H1 (cell line): ENCODE results near the gene TFF3. TPM values are rescaled to one million over a fixed set of nuclear protein-coding genes. Genes with fewer than 3 reads are reported as not detected.
A peak's percentile ranks its signal among the peaks of the same experiment; 100 is the strongest.

Experiments used
- CTCF ChIA-PET: fragments of 300-600 bp; sonication (Branson Sonifier 250); formaldehyde crosslinking; loops from one replicate; lab custom pipeline; 2021; ENCODE audit not compliant: partially characterized antibody; lab: Charles Lee
- POLR2A ChIA-PET: fragments of 300-600 bp; sonication (Branson Sonifier 250); formaldehyde crosslinking; loops from one replicate; lab custom pipeline; 2021; ENCODE audit warnings: inconsistent platforms; ENCODE audit not compliant: partially characterized antibody; lab: Charles Lee
- DNase-seq, 2 experiments: peaks; one replicate each; pipeline versions ENCODE4 v3.0.0 to v3.0.0-alpha.2; 2010 to 2022; ENCODE audit warnings: low spot score in 2 of 2, low read depth in 1 of 2, mixed read lengths in 1 of 2
- FAIRE-seq: peaks from 2 replicates; lab custom pipeline; 2011; peaks lifted over from hg19 to GRCh38; lab: Jason Lieb, UNC
- H2AFZ ChIP-seq: 2 replicates; pipeline ENCODE4 v1.8.1; 2012; ENCODE audit warnings: low read length, inconsistent platforms
- H2AK5ac ChIP-seq: 2 replicates; pipeline ENCODE4 v1.6.1; 2013; ENCODE audit warnings: low read depth, low read length
- H2BK120ac ChIP-seq: replicated peaks from 2 replicates; pipeline ENCODE3; 2013; ENCODE audit warnings: low read depth, low read length, inconsistent platforms
- H2BK12ac ChIP-seq: 2 replicates; pipeline ENCODE4 v1.6.1; 2013; ENCODE audit warnings: low read depth, low read length
- H2BK15ac ChIP-seq: 2 replicates; pipeline ENCODE4 v1.6.1; 2013; ENCODE audit warnings: low read length
- H2BK20ac ChIP-seq: 2 replicates; pipeline ENCODE4 v1.6.1; 2013; ENCODE audit warnings: low read length
- H2BK5ac ChIP-seq: 2 replicates; pipeline ENCODE4 v1.6.1; 2013; ENCODE audit warnings: low read depth, low read length
- H3K14ac ChIP-seq: 2 replicates; pipeline ENCODE4 v1.6.1; 2013; ENCODE audit warnings: inconsistent platforms; ENCODE audit not compliant: insufficient read length
- H3K18ac ChIP-seq: 2 replicates; pipeline ENCODE4 v1.6.1; 2013; ENCODE audit warnings: low read length; ENCODE audit errors: extremely low read depth
- H3K23ac ChIP-seq: 2 replicates; pipeline ENCODE4 v1.6.1; 2013; ENCODE audit warnings: inconsistent platforms; ENCODE audit not compliant: insufficient read length
- H3K23me2 ChIP-seq: 2 replicates; pipeline ENCODE4 v1.6.1; 2013; ENCODE audit warnings: low read depth, low read length
- H3K27ac ChIP-seq: 2 replicates; pipeline ENCODE4 v1.6.1; 2011; ENCODE audit warnings: low read depth, low read length, inconsistent platforms
- H3K27me3 ChIP-seq, 4 experiments: replicated peaks in 1 of 4; 1 replicate in 1 of 4; 2 replicates in 3 of 4; pipeline versions ENCODE4 v1.6.1 to v1.8.1; 2011 to 2013; ENCODE audit warnings: low read length in 3 of 4, mild to moderate bottlenecking in 3 of 4, inconsistent platforms in 2 of 4, mixed read lengths in 2 of 4, moderate library complexity in 1 of 4; ENCODE audit not compliant: control insufficient read depth in 3 of 4, insufficient read depth in 3 of 4; ENCODE audit errors: extremely low read depth in 1 of 4
- H3K36me3 ChIP-seq, 4 experiments: 2 replicates each; pipeline versions ENCODE4 v1.6.1 to v1.8.1; 2011 to 2013; ENCODE audit warnings: mild to moderate bottlenecking in 4 of 4, low read length in 3 of 4, moderate library complexity in 2 of 4, control low read depth in 1 of 4, inconsistent platforms in 1 of 4; ENCODE audit not compliant: insufficient read depth in 4 of 4, control insufficient read depth in 2 of 4
- H3K4ac ChIP-seq: replicated peaks from 2 replicates; pipeline ENCODE3; 2013; ENCODE audit warnings: low read length, low read depth, mixed read lengths, inconsistent platforms; ENCODE audit not compliant: insufficient read length
- H3K4me1 ChIP-seq, 4 experiments: replicated peaks in 1 of 4; 1 replicate in 1 of 4; 2 replicates in 3 of 4; pipeline versions ENCODE4 v1.6.1 to v1.8.1; 2011 to 2013; ENCODE audit warnings: low read length in 3 of 4, inconsistent platforms in 2 of 4, mixed read lengths in 1 of 4; ENCODE audit not compliant: insufficient read depth in 4 of 4, control insufficient read depth in 3 of 4
- H3K4me2 ChIP-seq, 2 experiments: 2 replicates each; pipeline versions ENCODE4 v1.6.1 to v1.8.1; 2011 to 2013; ENCODE audit warnings: low read depth in 2 of 2, low read length in 2 of 2, control low read depth in 1 of 2, inconsistent platforms in 1 of 2, mild to moderate bottlenecking in 1 of 2; ENCODE audit not compliant: insufficient read depth in 1 of 2
- H3K4me3 ChIP-seq, 4 experiments: fragments of 200-600, 300-600 bp in 1 of 4; sonication (generic), shearing (Covaris generic), sonication (Bioruptor Twin) in 1 of 4; 2 replicates each; pipeline versions ENCODE4 v1.5.1 to v1.8.1; 2011 to 2016; ENCODE audit warnings: low read length in 4 of 4, low read depth in 3 of 4, control low read depth in 2 of 4, inconsistent platforms in 2 of 4, mild to moderate bottlenecking in 2 of 4, mixed read lengths in 1 of 4, moderate library complexity in 1 of 4; ENCODE audit not compliant: insufficient read depth in 2 of 4; ENCODE audit errors: extremely low read depth in 1 of 4
- H3K56ac ChIP-seq: replicated peaks from 2 replicates; pipeline ENCODE3; 2013; ENCODE audit warnings: low read depth, mild to moderate bottlenecking, mixed read lengths, low read length, inconsistent platforms; ENCODE audit not compliant: insufficient read length
- H3K79me1 ChIP-seq: 2 replicates; pipeline ENCODE4 v1.6.1; 2013; ENCODE audit warnings: low read depth, low read length, control low read depth
- H3K79me2 ChIP-seq, 2 experiments: 2 replicates each; pipeline versions ENCODE4 v1.6.1 to v1.8.1; 2012 to 2013; ENCODE audit warnings: low read length in 2 of 2, mild to moderate bottlenecking in 2 of 2, inconsistent platforms in 1 of 2; ENCODE audit not compliant: insufficient read depth in 2 of 2, control insufficient read depth in 1 of 2
- H3K9ac ChIP-seq, 4 experiments: replicated peaks in 1 of 4; 1 replicate in 1 of 4; 2 replicates in 3 of 4; pipeline versions ENCODE4 v1.6.1 to v1.8.1; 2011 to 2013; ENCODE audit warnings: low read depth in 3 of 4, low read length in 3 of 4, control low read depth in 2 of 4, mild to moderate bottlenecking in 2 of 4, moderate library complexity in 2 of 4, inconsistent platforms in 1 of 4; ENCODE audit errors: extremely low read depth in 1 of 4
- H3K9me3 ChIP-seq, 2 experiments: 2 replicates each; pipeline versions ENCODE4 v1.6.1 to v1.8.1; 2012 to 2013; ENCODE audit warnings: mild to moderate bottlenecking in 2 of 2, moderate library complexity in 2 of 2, control low read depth in 1 of 2, inconsistent platforms in 1 of 2, low read depth in 1 of 2, low read length in 1 of 2, mixed read lengths in 1 of 2; ENCODE audit not compliant: insufficient read depth in 2 of 2
- H4K20me1 ChIP-seq, 2 experiments: replicated peaks in 1 of 2; 2 replicates each; pipeline versions ENCODE3 to v1.8.1; 2011 to 2013; ENCODE audit warnings: inconsistent platforms in 2 of 2, low read length in 2 of 2, mild to moderate bottlenecking in 1 of 2; ENCODE audit not compliant: insufficient read depth in 2 of 2, control insufficient read depth in 1 of 2
- H4K5ac ChIP-seq: 2 replicates; pipeline ENCODE4 v1.6.1; 2013; ENCODE audit warnings: low read length, low read depth, mixed read lengths, inconsistent platforms; ENCODE audit not compliant: insufficient read length
- H4K8ac ChIP-seq: 2 replicates; pipeline ENCODE4 v1.8.0; 2013; ENCODE audit warnings: mild to moderate bottlenecking, moderate library complexity, low read length, inconsistent platforms; ENCODE audit not compliant: insufficient read depth; ENCODE audit errors: extremely low read depth
- H4K91ac ChIP-seq: replicated peaks from 2 replicates; pipeline ENCODE3; 2013; ENCODE audit warnings: low read length, mixed read lengths, inconsistent platforms; ENCODE audit not compliant: insufficient read length
- BRCA1 ChIP-seq: IDR thresholded peaks from 2 replicates; pipeline ENCODE4 v1.6.1; 2012; ENCODE audit warnings: low read depth, low read length, improper control_type of control experiment
- EZH2 ChIP-seq: fragments of 200-600 bp; sonication (generic); IDR thresholded peaks from 2 replicates; pipeline ENCODE4 v1.7.1; 2012; ENCODE audit warnings: low read depth, mild to moderate bottlenecking, moderate library complexity, low read length, inconsistent platforms; ENCODE audit not compliant: severe bottlenecking
- HDAC2 ChIP-seq, 2 experiments: fragments of 300-600 bp in 1 of 2; sonication (generic) in 1 of 2; IDR thresholded peaks; 2 replicates each; pipeline ENCODE4 v1.6.1; 2011 to 2012; ENCODE audit warnings: low read depth in 2 of 2, low read length in 2 of 2, mild to moderate bottlenecking in 2 of 2, moderate library complexity in 2 of 2, borderline replicate concordance in 1 of 2, inconsistent platforms in 1 of 2
- KDM4A ChIP-seq: IDR thresholded peaks from one replicate; pipeline ENCODE4 v1.7.1; 2012; ENCODE audit warnings: low read depth, mild to moderate bottlenecking, moderate library complexity, low read length, inconsistent platforms; ENCODE audit not compliant: severe bottlenecking
- POU5F1 ChIP-seq: IDR thresholded peaks from 2 replicates; pipeline ENCODE4 v1.6.1; 2011; ENCODE audit warnings: low read depth, mild to moderate bottlenecking, low read length, moderate library complexity
- RFX5 ChIP-seq: IDR thresholded peaks from 2 replicates; pipeline ENCODE4 v1.6.1; 2011; ENCODE audit warnings: low read depth, low read length, improper control_type of control experiment, borderline replicate concordance
- WGBS, 2 experiments: shearing (Covaris generic) in 1 of 2; methylation state at CpG; one replicate each; pipeline versions ENCODE4 v1.1.6 to v1.1.7; 2013 to 2015; ENCODE audit warnings: low lambda C conversion rate in 2 of 2, mixed read lengths in 2 of 2, inconsistent platforms in 1 of 2, low coverage in 1 of 2, missing lambda C conversion rate in 1 of 2; ENCODE audit not compliant: insufficient replicate concordance in 2 of 2, insufficient coverage in 1 of 2, insufficient read length in 1 of 2; ENCODE audit errors: extremely low coverage in 1 of 2, missing lambda C conversion rate in 1 of 2; 5-methylcytosine and 5-hydroxymethylcytosine counted together
- polyA plus RNA-seq, 7 experiments: library from polyadenylated mRNA; depleted of rRNA in 3 of 7; stranded (reverse) in 5 of 7; unstranded in 2 of 7; fragments of >200 nt in 5 of 7; fragments of 200-250 nt in 2 of 7; gene quantifications; 1 replicate in 5 of 7; 2 replicates in 1 of 7; 4 replicates in 1 of 7; pipeline versions ENCODE4 v1.2.1 to v1.2.3, GENCODE V29; 2011 to 2013; ENCODE audit warnings: missing spikeins in 2 of 7, mixed read lengths in 2 of 7
- total RNA-seq: library from RNA; stranded (reverse); fragmentation: NEBNext Ultra II Directional; extraction: Animal tissue kit (Norgen Biotek cat#: 25700); gene quantifications from 2 replicates; pipeline ENCODE4 v1.2.1, GENCODE V29; 2021
- TF ChIP-seq, protein P1 (sequence below), 3 experiments: IDR thresholded peaks; 1 replicate in 2 of 3; 2 replicates in 1 of 3; pipeline versions ENCODE4 v1.5.1 to v1.6.1; 2011; ENCODE audit warnings: low read length in 3 of 3, mild to moderate bottlenecking in 3 of 3, inconsistent platforms in 2 of 3, low read depth in 1 of 3, moderate library complexity in 1 of 3; ENCODE audit not compliant: insufficient read depth in 1 of 3; ENCODE audit errors: control extremely low read depth in 1 of 3

Gene TFF3
- total and polyA plus RNA-seq, 2 of the 8 experiments (the other 6 are each of a cell fraction or from before 2014, with no cell fraction given) = 1.7 to 6.7 TPM

DNA sequence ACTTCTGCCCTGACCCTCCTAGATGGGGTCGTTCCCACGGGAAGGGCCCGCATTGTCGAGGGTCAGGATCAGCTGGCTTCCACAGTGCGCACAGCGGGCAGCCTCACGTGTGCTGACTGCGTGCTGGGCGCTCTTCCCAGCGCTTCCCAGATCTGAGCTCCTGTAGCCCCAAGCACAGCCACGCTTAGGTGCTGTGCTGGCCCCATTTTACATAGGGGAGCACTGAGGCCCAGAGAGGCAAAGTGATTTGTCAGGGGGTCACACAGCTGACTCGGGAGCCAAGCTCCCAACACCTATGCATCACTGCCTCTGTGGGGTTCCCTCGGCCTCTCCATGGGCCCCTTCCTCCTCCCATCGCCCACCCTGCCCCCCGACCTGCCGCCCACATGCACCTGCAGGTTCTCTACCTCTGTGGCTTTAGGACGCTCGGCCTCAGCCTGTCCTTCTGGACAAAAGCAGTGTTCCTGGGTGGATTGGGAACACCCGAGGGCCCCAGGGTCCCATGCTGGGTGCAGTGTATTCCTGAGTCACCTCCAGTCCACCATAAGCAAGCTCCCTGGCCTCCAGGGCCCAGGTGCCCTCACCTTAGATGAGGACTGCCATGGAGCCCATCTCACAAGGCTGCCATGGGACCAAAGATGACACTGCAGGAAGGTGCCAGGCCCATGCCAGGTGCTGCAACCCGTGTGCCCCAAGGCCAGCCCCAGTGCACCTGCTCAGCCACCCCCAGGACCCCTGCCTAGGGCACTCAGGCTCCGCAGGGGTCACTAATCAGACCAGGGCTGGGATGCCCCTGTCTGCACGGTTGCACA is 23.3 kb downstream of the TFF3 start:
- Histone ChIP-seq H3K56ac (peak overlapping the region; percentile 98), H3K23ac (no peak overlapping the region), H4K20me1 (peaks cover 0 to 11% of the 10 kb centered on the region in 2 experiments), H3K79me2 (no peaks in the 10 kb centered on the region), H3K23me2 (peaks cover 16% of the 10 kb centered on the region; the same call in 1 of the 2 replicates), H3K27ac (no peak overlapping the region), H2BK5ac (peak overlapping the region; percentile 76; the same call in 1 of the 2 replicates), H2BK20ac (no peak overlapping the region), H4K5ac (no peak overlapping the region), H3K4me1 (no peaks in the 10 kb centered on the region; a peak in 1 of 7 replicates), H3K9me3 (peaks cover 0 to 5% of the 10 kb centered on the region in 2 experiments; a peak in 2 of 4 replicates), H3K79me1 (peaks cover 8% of the 10 kb centered on the region), H2BK15ac (peak overlapping the region; percentile 99; the same call in 1 of the 2 replicates), H3K18ac (no peak overlapping the region), H2BK120ac (no peak overlapping the region), H2BK12ac (0 out of 2 replicates have a peak overlapping the region, but pooled peaks have one; percentile 95), H3K27me3 (no peaks in the 10 kb centered on the region; a peak in 1 of 7 replicates), H3K36me3 (no peaks in the 10 kb centered on the region; a peak in 1 of 8 replicates), H3K14ac (no peak overlapping the region), H3K4me2 (no peak overlapping the region), H4K8ac (no peak overlapping the region), H2AFZ (no peak overlapping the region), H4K91ac (peak overlapping the region; percentile 15), H3K4me3 (no peak overlapping the region), H3K9ac (no peak overlapping the region), H2AK5ac (peak overlapping the region; percentile 97; the same call in 1 of the 2 replicates), H3K4ac (no peak overlapping the region)
- DNase-seq (no peak), FAIRE-seq (no peak)
- POLR2A ChIA-PET = interaction anchor here (1.0 kb wide), 1 partner anchor 58 kb away, joined by 3 read pairs; no protein-coding TSS in a partner anchor
- 87% methylated on average over 12 of the region's 22 CpGs; no CpG with 5 or more reads in 1 of the 2 experiments for WGBS, 2 experiments
- CTCF ChIA-PET = interaction anchor here (0.7 to 2.1 kb wide), 7 partner anchors 11 to 253 kb away, joined by 3 to 13 read pairs (median 3); no protein-coding TSS in a partner anchor
- TF ChIP-seq BRCA1 = no peak
- TF ChIP-seq RFX5 = no peak
- no peak for TF ChIP-seq HDAC2 (IDR thresholded peaks at IDR 0.05; ENCODE audit: borderline replicate concordance in 1 of 2, low read depth in 2 of 2, low read length in 2 of 2)
- TF ChIP-seq KDM4A = no peak
- no peak for TF ChIP-seq POU5F1
- TF ChIP-seq, protein P1, sequence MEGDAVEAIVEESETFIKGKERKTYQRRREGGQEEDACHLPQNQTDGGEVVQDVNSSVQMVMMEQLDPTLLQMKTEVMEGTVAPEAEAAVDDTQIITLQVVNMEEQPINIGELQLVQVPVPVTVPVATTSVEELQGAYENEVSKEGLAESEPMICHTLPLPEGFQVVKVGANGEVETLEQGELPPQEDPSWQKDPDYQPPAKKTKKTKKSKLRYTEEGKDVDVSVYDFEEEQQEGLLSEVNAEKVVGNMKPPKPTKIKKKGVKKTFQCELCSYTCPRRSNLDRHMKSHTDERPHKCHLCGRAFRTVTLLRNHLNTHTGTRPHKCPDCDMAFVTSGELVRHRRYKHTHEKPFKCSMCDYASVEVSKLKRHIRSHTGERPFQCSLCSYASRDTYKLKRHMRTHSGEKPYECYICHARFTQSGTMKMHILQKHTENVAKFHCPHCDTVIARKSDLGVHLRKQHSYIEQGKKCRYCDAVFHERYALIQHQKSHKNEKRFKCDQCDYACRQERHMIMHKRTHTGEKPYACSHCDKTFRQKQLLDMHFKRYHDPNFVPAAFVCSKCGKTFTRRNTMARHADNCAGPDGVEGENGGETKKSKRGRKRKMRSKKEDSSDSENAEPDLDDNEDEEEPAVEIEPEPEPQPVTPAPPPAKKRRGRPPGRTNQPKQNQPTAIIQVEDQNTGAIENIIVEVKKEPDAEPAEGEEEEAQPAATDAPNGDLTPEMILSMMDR (IDR thresholded peaks at IDR 0.05; ENCODE audit: control extremely low read depth in 1 of 3, insufficient read depth in 1 of 3, low read depth in 1 of 3, low read length in 3 of 3) = no peak
- no peak for TF ChIP-seq EZH2
